Nephron (organoid): ENCODE results near the gene CHAD.

ENCODE experiments used
- H3K27ac Mint-ChIP-seq, 3 experiments: 2 replicates each; pipeline ENCODE4 v1.8.0; 2020; ENCODE audit warnings: mixed read lengths in 3 of 3, mild to moderate bottlenecking in 2 of 3, moderate library complexity in 1 of 3
- H3K27me3 Mint-ChIP-seq: 2 replicates; pipeline ENCODE4 v1.8.0; 2021; ENCODE audit warnings: low read depth, mild to moderate bottlenecking, moderate library complexity, mixed read lengths
- H3K36me3 Mint-ChIP-seq: 2 replicates; pipeline ENCODE4 v1.8.0; 2020; ENCODE audit warnings: low read depth, mixed read lengths
- H3K4me1 Mint-ChIP-seq: 2 replicates; pipeline ENCODE4 v1.8.0; 2020; ENCODE audit warnings: mixed read lengths
- H3K4me3 Mint-ChIP-seq, 3 experiments: 2 replicates each; pipeline ENCODE4 v1.8.0; 2020; ENCODE audit warnings: mild to moderate bottlenecking in 3 of 3, mixed read lengths in 3 of 3, moderate library complexity in 2 of 3
- H3K9me3 Mint-ChIP-seq: 2 replicates; pipeline ENCODE4 v1.8.0; 2020; ENCODE audit warnings: mixed read lengths
- CTCF ChIP-seq, 3 experiments: fragments of 200-600 bp; sonication (generic); IDR thresholded peaks; one replicate each; pipeline ENCODE4 v1.5.0; 2021; ENCODE audit warnings: antibody characterized with exemption in 3 of 3; ENCODE audit not compliant: unreplicated experiment in 3 of 3

Gene CHAD

GRCh38 chr17:50458701-50459676 lies 9.7 kb downstream of the CHAD start:
- Mint-ChIP-seq H3K27ac (no peak overlapping the region), H3K9me3 (no peaks in the 10 kb centered on the region), H3K4me3 (no peak overlapping the region), H3K27me3 (no peaks in the 10 kb centered on the region), H3K4me1 (no peaks in the 10 kb centered on the region), H3K36me3 (peaks cover 3% of the 10 kb centered on the region)
- TF ChIP-seq CTCF (IDR thresholded peaks at IDR 0.05; ENCODE audit: unreplicated experiment in 3 of 3), result no peak

- Mint-ChIP-seq H3K36me3 (peaks cover 3% of the 10 kb centered on the region), H3K4me1 (no peaks in the 10 kb centered on the region), H3K9me3 (no peaks in the 10 kb centered on the region), H3K27me3 (no peaks in the 10 kb centered on the region), H3K27ac (no peak overlapping the region), H3K4me3 (no peak overlapping the region)
- TF ChIP-seq CTCF (IDR thresholded peaks at IDR 0.05; ENCODE audit: unreplicated experiment in 3 of 3), result no peak
These were observed 10.4 kb downstream of the CHAD start for GRCh38 chr17:50458270-50458669.

- Mint-ChIP-seq H3K4me1 (no peaks in the 10 kb centered on the region), H3K27me3 (no peaks in the 10 kb centered on the region), H3K27ac (no peak overlapping the region), H3K9me3 (no peaks in the 10 kb centered on the region), H3K36me3 (peaks cover 3% of the 10 kb centered on the region), H3K4me3 (no peak overlapping the region)
- no peak for TF ChIP-seq CTCF (IDR thresholded peaks at IDR 0.05; ENCODE audit: unreplicated experiment in 3 of 3)
These were observed 11.1 kb downstream of the CHAD start for GRCh38 chr17:50457621-50458020.

- H3K27me3 Mint-ChIP-seq, result no peaks in the 10 kb centered on the region
These were observed 14.8 kb downstream of the CHAD start for GRCh38 chr17:50453901-50454300.

GRCh38 chr17:50452630-50453300 lies 15.9 kb downstream of the CHAD start:
- H3K4me3 Mint-ChIP-seq, result no peak overlapping the region
- no peaks in the 10 kb centered on the region for H3K4me1 Mint-ChIP-seq
- no peak for TF ChIP-seq CTCF (IDR thresholded peaks at IDR 0.05; ENCODE audit: unreplicated experiment in 3 of 3)
- H3K36me3 Mint-ChIP-seq, result peaks cover 9% of the 10 kb centered on the region
- H3K27me3 Mint-ChIP-seq, result no peaks in the 10 kb centered on the region
- no peak overlapping the region for H3K27ac Mint-ChIP-seq
- H3K9me3 Mint-ChIP-seq, result no peaks in the 10 kb centered on the region

More at GRCh38 chr17:50453901-50454300, 14.8 kb downstream of the CHAD start:
- H3K27ac Mint-ChIP-seq, result no peak overlapping the region
- no peaks in the 10 kb centered on the region for H3K9me3 Mint-ChIP-seq
- no peak overlapping the region for H3K4me3 Mint-ChIP-seq
- no peaks in the 10 kb centered on the region for H3K4me1 Mint-ChIP-seq
- H3K36me3 Mint-ChIP-seq, result peaks cover 9% of the 10 kb centered on the region
- no peak for TF ChIP-seq CTCF (IDR thresholded peaks at IDR 0.05; ENCODE audit: unreplicated experiment in 3 of 3)
